ENCODE data around the gene WARS2.
"Not testable (repeated sequence)": the region's sequence is repeated elsewhere in the genome, so short reads cannot be mapped to it uniquely, and the experiment has no call there.

WARS2 gene

GRCh38 chr1:119140177-119141019 lies at the start of gene WARS2:
WARS2 (minus strand) TSS chr1:119140653; CDS start chr1:119140644, 9 bp downstream.
- TF ChIP-seq POLR2A (IDR thresholded peaks at IDR 0.05; ENCODE audit: low read depth, low read length), result peak; percentile 53; the same call in 1 of the 2 replicates
- FAIRE-seq (peak; percentile 99), DNase-seq (ENCODE audit: insufficient read length, low spot score) (peak; percentile 88)

- FAIRE-seq (no peak), DNase-seq (ENCODE audit: insufficient read length, low spot score) (no peak)
These were observed 48.5 kb upstream of the WARS2 start for GRCh38 chr1:119188926-119189325.

GRCh38 chr1:119187416-119187815 lies 47.0 kb upstream of the WARS2 start:
- DNase-seq (ENCODE audit: insufficient read length, low spot score) (no peak), FAIRE-seq (no peak)
- no peak for TF ChIP-seq POLR2A (IDR thresholded peaks at IDR 0.05; ENCODE audit: low read depth, low read length)

More at GRCh38 chr1:119188926-119189325, 48.5 kb upstream of the WARS2 start:
- TF ChIP-seq POLR2A (IDR thresholded peaks at IDR 0.05; ENCODE audit: low read depth, low read length), result no peak

- DNase-seq (ENCODE audit: insufficient read length, low spot score) (no peak), FAIRE-seq (no peak)
- no peak for TF ChIP-seq POLR2A (IDR thresholded peaks at IDR 0.05; ENCODE audit: low read depth, low read length)
These were observed 46.0 kb upstream of the WARS2 start for GRCh38 chr1:119186471-119186870.

GRCh38 chr1:119184972-119185371 lies 44.5 kb upstream of the WARS2 start:
- DNase-seq (ENCODE audit: insufficient read length, low spot score) (no peak), FAIRE-seq (no peak)
- no peak for TF ChIP-seq POLR2A (IDR thresholded peaks at IDR 0.05; ENCODE audit: low read depth, low read length)

- FAIRE-seq (no peak), DNase-seq (ENCODE audit: insufficient read length, low spot score) (no peak)
- no peak for TF ChIP-seq POLR2A (IDR thresholded peaks at IDR 0.05; ENCODE audit: low read depth, low read length)
These were observed 40.8 kb upstream of the WARS2 start for GRCh38 chr1:119181218-119181617.

- no peak for FAIRE-seq
- TF ChIP-seq POLR2A (IDR thresholded peaks at IDR 0.05; ENCODE audit: low read depth, low read length), result no peak
- no peak for DNase-seq (ENCODE audit: insufficient read length, low spot score)
These were observed 38.6 kb upstream of the WARS2 start for GRCh38 chr1:119179051-119179450.

- FAIRE-seq; DNase-seq (ENCODE audit: insufficient read length, low spot score): not testable (repeated sequence)
These were observed 32.5 kb upstream of the WARS2 start for GRCh38 chr1:119172927-119173326.

GRCh38 chr1:119171381-119172010 lies 31.0 kb upstream of the WARS2 start:
- FAIRE-seq; DNase-seq (ENCODE audit: insufficient read length, low spot score): not testable (repeated sequence)

- no peak for FAIRE-seq
- DNase-seq (ENCODE audit: insufficient read length, low spot score), result no peak
- no peak for TF ChIP-seq POLR2A (IDR thresholded peaks at IDR 0.05; ENCODE audit: low read depth, low read length)
These were observed 22.9 kb upstream of the WARS2 start for GRCh38 chr1:119163396-119163795.

GRCh38 chr1:119160866-119161265 lies 20.4 kb upstream of the WARS2 start:
- FAIRE-seq, result no peak
- no peak for TF ChIP-seq POLR2A (IDR thresholded peaks at IDR 0.05; ENCODE audit: low read depth, low read length)

GRCh38 chr1:119160409-119160808 lies 20.0 kb upstream of the WARS2 start:
- TF ChIP-seq POLR2A (IDR thresholded peaks at IDR 0.05; ENCODE audit: low read depth, low read length), result no peak
- no peak for DNase-seq (ENCODE audit: insufficient read length, low spot score)
- no peak for FAIRE-seq

More at GRCh38 chr1:119160866-119161265, 20.4 kb upstream of the WARS2 start:
- DNase-seq (ENCODE audit: insufficient read length, low spot score), result no peak

- no peak for FAIRE-seq
- no peak for TF ChIP-seq POLR2A (IDR thresholded peaks at IDR 0.05; ENCODE audit: low read depth, low read length)
- no peak for DNase-seq (ENCODE audit: insufficient read length, low spot score)
These were observed 19.5 kb upstream of the WARS2 start for GRCh38 chr1:119159966-119160365.

- FAIRE-seq (no peak), DNase-seq (ENCODE audit: insufficient read length, low spot score) (no peak)
- TF ChIP-seq POLR2A (IDR thresholded peaks at IDR 0.05; ENCODE audit: low read depth, low read length), result no peak
These were observed 18.7 kb upstream of the WARS2 start for GRCh38 chr1:119159111-119159510.

- FAIRE-seq; DNase-seq (ENCODE audit: insufficient read length, low spot score): not testable (repeated sequence)
These were observed 16.3 kb upstream of the WARS2 start for GRCh38 chr1:119156761-119157160.

GRCh38 chr1:119155069-119155468 lies 14.6 kb upstream of the WARS2 start:
- DNase-seq (ENCODE audit: insufficient read length, low spot score); FAIRE-seq: not testable (repeated sequence)
